ENCODE results near the gene ALG12.

- no peak for TF ChIP-seq MAX (IDR thresholded peaks at IDR 0.05)
- no peak for TF ChIP-seq REST (IDR thresholded peaks at IDR 0.05; ENCODE audit: low read depth)
- TF ChIP-seq TAF1 (IDR thresholded peaks at IDR 0.05; ENCODE audit: low read depth): no peak
- no peak for TF ChIP-seq FOXM1 (IDR thresholded peaks at IDR 0.05; ENCODE audit: borderline replicate concordance, low read depth)
Measured at GRCh38 chr22:49922484-49922883, 4.2 kb upstream of the ALG12 start.

All from Ishikawa (cell line).